22Rv1 (cell line): ENCODE measurements around the gene MED27.

Experiments
- H3K27ac ChIP-seq: fragments of 450-650 bp; 2 replicates; pipeline ENCODE4 v1.5.1; 2017
- ZFX ChIP-seq: fragments of 450-650 bp; IDR thresholded peaks from 2 replicates; pipeline ENCODE4 v1.6.1; 2017; ENCODE audit warnings: antibody characterized with exemption, borderline replicate concordance
- TF ChIP-seq, protein P1 (sequence below): fragments of 450-650 bp; IDR thresholded peaks from 2 replicates; pipeline ENCODE4 v1.5.1; 2017; ENCODE audit warnings: mild to moderate bottlenecking

MED27 gene

GRCh38 chr9:131950487-131950886 lies 129.2 kb downstream of the MED27 start:
- H3K27ac ChIP-seq, result no peak overlapping the region
- TF ChIP-seq ZFX, result no peak
- TF ChIP-seq, protein P1, sequence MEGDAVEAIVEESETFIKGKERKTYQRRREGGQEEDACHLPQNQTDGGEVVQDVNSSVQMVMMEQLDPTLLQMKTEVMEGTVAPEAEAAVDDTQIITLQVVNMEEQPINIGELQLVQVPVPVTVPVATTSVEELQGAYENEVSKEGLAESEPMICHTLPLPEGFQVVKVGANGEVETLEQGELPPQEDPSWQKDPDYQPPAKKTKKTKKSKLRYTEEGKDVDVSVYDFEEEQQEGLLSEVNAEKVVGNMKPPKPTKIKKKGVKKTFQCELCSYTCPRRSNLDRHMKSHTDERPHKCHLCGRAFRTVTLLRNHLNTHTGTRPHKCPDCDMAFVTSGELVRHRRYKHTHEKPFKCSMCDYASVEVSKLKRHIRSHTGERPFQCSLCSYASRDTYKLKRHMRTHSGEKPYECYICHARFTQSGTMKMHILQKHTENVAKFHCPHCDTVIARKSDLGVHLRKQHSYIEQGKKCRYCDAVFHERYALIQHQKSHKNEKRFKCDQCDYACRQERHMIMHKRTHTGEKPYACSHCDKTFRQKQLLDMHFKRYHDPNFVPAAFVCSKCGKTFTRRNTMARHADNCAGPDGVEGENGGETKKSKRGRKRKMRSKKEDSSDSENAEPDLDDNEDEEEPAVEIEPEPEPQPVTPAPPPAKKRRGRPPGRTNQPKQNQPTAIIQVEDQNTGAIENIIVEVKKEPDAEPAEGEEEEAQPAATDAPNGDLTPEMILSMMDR, result no peak

DNA sequence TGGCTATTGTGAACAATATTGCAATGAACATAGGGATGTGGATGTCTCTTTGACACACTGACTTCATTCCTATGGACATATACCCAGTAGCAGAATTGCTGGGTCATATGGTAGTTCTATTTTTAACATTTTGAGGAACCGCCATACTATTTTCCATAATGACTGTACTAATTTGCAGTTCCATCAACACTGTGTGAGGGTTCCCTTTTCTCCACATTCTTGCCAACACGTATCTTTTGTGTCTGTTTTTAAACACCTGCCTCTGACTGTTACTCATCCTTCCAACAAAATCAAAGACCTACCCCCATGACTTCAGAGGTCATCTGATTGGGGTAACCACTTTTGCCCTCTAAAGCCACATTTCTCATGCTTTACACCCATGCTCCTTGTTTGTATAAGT lies 133.5 kb downstream of the MED27 start:
- no peak for TF ChIP-seq ZFX
- TF ChIP-seq, protein P1, result no peak
- H3K27ac ChIP-seq, result no peak overlapping the region

DNA sequence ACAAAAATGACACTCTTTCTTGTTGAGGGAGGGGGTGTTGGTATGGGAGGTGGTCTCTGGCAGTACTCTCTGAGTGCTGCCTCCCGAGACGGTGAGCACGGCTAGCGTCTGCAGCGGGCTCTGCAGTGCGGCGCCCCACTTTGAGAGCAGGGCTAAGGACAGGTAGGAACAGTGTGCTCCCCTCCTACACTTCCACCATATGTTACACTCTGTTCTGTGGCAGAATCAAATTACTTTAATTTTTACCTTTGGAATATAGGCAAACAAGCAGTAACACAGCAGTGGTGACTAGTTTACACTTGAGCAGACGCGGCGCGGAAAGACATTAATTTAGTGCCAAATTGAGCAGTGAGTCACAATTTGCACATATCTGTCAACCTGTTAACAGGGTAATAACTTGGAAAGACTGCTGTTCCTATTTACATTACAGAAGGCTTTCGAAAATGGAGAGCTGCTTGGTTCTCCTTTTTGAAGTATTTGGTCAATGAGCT lies 136.3 kb downstream of the MED27 start:
- TF ChIP-seq, protein P1, result no peak
- no peak for TF ChIP-seq ZFX
- H3K27ac ChIP-seq, result no peak overlapping the region

DNA sequence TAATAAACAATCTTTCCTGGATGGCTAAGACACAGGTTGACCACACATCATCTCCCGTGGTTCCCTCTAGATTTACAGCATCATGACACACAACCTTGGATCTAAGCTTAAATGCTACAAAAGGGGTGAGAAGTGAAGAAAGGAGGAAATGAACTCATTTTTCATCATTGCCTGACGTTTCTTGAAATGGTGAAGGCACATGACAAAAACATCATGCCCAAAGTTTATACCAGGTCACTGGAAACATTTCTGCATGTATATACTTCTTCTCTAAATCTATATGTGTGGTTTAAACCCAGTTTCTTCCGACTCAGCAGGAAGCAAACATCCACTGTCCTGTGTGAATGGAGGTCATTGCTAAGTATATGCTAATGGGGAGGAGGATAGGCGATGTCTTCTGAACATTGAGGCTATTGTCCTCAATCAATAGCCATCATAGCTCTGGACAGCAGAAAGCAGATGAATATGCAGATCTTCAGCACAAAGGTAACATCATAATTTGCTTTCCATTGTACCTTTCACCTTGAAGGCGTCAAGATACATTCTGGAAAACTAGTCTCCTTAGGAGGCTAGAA lies 137.4 kb downstream of the MED27 start:
- TF ChIP-seq ZFX, result no peak
- TF ChIP-seq, protein P1, result no peak
- H3K27ac ChIP-seq, result no peak overlapping the region

GRCh38 chr9:131937451-131937850 lies 142.2 kb downstream of the MED27 start:
- H3K27ac ChIP-seq, result no peak overlapping the region
- TF ChIP-seq, protein P1, result no peak
- TF ChIP-seq ZFX, result no peak

- no peak overlapping the region for H3K27ac ChIP-seq
- TF ChIP-seq, protein P1, result no peak
- TF ChIP-seq ZFX, result no peak
Observed at GRCh38 chr9:131936929-131937328, 142.7 kb downstream of the MED27 start.

GRCh38 chr9:131934673-131935072 lies 145.0 kb downstream of the MED27 start:
- TF ChIP-seq, protein P1, result no peak
- TF ChIP-seq ZFX, result no peak
- H3K27ac ChIP-seq, result no peak overlapping the region
